Activated naive CD4-positive, alpha-beta T cell treated with anti-CD3 and anti-CD28 coated beads, Interleukin-2, amount 10 ng/mL, durations not matched to agents 7 days and 5 days (primary cell): ENCODE measurements around the gene S1PR5.

Experiments used
- CTCF ChIA-PET: fragments of 350-600 bp; sonication (Branson Sonifier 250); formaldehyde crosslinking; loops from one replicate; lab custom pipeline; 2021; ENCODE audit warnings: antibody characterized with exemption; lab: Charles Lee
- DNase-seq: peaks from one replicate; pipeline ENCODE4 v3.0.0-alpha.2; 2020
- H3K27ac Mint-ChIP-seq: one replicate; pipeline ENCODE4 v1.8.0; 2021; ENCODE audit warnings: mild to moderate bottlenecking, moderate library complexity, mixed read lengths
- H3K27me3 Mint-ChIP-seq: one replicate; pipeline ENCODE4 v1.8.0; 2021; ENCODE audit warnings: mild to moderate bottlenecking, mixed read lengths
- H3K36me3 Mint-ChIP-seq: one replicate; pipeline ENCODE4 v1.8.0; 2021; ENCODE audit warnings: mixed read lengths
- H3K4me1 Mint-ChIP-seq: one replicate; pipeline ENCODE4 v1.8.0; 2021; ENCODE audit warnings: mixed read lengths
- H3K4me3 Mint-ChIP-seq: one replicate; pipeline ENCODE4 v1.8.0; 2021; ENCODE audit warnings: mild to moderate bottlenecking, moderate library complexity, mixed read lengths
- H3K9me3 Mint-ChIP-seq: one replicate; pipeline ENCODE4 v1.8.0; 2021; ENCODE audit warnings: mixed read lengths

Gene S1PR5

DNA sequence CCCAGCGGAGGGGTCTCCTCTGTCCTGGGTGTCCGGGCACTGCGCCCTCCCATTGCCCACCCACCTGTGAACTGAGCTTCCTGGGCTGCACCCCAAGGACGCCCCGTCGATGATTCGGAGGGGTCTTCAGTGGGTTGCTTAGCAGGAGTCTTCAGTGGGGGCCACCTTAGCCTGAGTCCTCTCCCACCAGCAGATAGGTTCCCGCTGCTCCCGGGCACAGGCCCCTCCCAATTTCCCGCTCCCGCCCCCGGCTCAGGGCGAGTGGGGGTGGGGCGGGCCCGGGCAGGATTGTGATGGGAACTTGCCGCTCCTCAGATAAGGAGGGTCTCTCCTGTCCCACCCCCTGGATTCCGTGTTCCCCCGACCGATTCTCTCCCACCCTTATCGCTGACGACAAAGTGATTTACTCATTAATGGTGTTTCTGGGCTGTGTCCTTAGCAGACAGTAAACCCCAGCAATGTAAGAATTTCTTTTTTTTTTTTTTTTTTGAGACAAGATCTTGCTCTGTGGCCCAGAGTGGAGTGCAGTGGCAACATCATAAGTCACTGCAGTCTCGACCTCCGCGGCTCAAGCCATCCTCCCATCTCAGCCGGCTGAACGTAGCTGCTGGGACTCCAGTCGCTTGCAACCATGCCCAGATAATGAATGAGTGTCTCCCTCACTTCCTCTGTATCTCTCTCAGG is 655 bp upstream of the S1PR5 start:
- Mint-ChIP-seq H3K36me3 (peaks cover 2% of the 10 kb centered on the region), H3K4me3 (peak overlapping the region; percentile 48), H3K27ac (peak overlapping the region; percentile 6), H3K27me3 (peaks cover 98% of the 10 kb centered on the region), H3K4me1 (peaks cover 37% of the 10 kb centered on the region), H3K9me3 (no peaks in the 10 kb centered on the region)
- CTCF ChIA-PET, result interaction anchor here (1.0 to 1.2 kb wide), 3 partner anchors 9 to 182 kb away, joined by 3 read pairs; no protein-coding TSS in a partner anchor
- DNase-seq, result peak; percentile 28

DNA sequence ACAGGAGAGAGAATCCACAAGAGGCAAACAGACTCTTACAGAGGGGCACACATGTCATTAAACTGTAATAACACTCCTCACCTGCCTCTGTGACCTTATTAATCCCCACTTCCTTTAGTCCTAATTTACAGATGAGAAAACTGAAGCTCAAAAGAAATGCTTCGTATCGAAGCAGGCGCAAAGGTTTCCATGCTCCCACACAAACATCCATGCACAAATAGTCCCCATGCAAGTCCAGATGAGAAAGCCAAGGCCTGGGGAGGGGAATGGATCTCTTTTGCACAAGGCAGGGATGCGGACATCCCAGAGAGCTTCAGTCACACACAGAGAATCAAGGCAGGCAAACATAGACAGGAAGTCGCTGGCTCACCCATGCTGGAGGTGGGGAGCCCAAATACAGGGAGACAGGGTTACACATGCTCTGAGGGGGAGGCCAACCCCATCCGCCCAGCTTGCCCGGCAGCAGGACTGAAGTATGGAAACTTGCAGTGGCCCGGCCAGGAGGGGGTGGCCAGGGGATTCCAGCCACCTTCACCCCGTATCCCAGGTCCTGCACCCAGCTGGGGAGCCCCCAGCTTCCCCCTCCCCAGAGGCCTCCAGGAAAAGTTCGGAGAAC is 468 bp downstream of the S1PR5 start:
- H3K4me3 Mint-ChIP-seq, result peak overlapping the region; percentile 31
- H3K9me3 Mint-ChIP-seq, result no peaks in the 10 kb centered on the region
- H3K27me3 Mint-ChIP-seq, result peaks cover 99% of the 10 kb centered on the region
- H3K36me3 Mint-ChIP-seq, result peaks cover 2% of the 10 kb centered on the region
- DNase-seq, result peak; percentile 23
- H3K27ac Mint-ChIP-seq, result no peak overlapping the region
- H3K4me1 Mint-ChIP-seq, result peaks cover 37% of the 10 kb centered on the region
- CTCF ChIA-PET, result interaction anchor here (0.5 to 1.2 kb wide), 3 partner anchors 8 to 23 kb away, joined by 3 to 4 read pairs (median 3); no protein-coding TSS in a partner anchor

DNA sequence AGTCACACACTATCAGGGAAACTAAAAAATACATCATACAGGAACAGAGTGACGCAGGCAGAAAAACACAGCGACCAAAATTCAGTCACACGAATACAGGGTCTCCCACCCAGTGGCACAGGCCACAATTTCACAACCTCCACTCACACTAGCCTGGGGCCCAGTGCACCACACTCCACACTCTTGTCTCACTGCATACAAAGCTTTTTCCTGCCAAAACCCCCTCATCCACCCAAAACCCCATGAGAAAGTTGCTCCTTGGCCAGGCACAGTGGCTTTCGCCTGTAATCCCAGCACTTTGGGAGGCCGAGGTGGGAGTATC is 1.2 kb downstream of the S1PR5 start:
- Mint-ChIP-seq H3K27me3 (peaks cover 99% of the 10 kb centered on the region), H3K36me3 (peaks cover 2% of the 10 kb centered on the region), H3K4me1 (peaks cover 37% of the 10 kb centered on the region), H3K4me3 (no peak overlapping the region), H3K9me3 (no peaks in the 10 kb centered on the region), H3K27ac (no peak overlapping the region)
- DNase-seq, result no peak
- CTCF ChIA-PET, result interaction anchor here (0.9 kb wide), 1 partner anchor 10 kb away, joined by 4 read pairs; no protein-coding TSS in a partner anchor

DNA sequence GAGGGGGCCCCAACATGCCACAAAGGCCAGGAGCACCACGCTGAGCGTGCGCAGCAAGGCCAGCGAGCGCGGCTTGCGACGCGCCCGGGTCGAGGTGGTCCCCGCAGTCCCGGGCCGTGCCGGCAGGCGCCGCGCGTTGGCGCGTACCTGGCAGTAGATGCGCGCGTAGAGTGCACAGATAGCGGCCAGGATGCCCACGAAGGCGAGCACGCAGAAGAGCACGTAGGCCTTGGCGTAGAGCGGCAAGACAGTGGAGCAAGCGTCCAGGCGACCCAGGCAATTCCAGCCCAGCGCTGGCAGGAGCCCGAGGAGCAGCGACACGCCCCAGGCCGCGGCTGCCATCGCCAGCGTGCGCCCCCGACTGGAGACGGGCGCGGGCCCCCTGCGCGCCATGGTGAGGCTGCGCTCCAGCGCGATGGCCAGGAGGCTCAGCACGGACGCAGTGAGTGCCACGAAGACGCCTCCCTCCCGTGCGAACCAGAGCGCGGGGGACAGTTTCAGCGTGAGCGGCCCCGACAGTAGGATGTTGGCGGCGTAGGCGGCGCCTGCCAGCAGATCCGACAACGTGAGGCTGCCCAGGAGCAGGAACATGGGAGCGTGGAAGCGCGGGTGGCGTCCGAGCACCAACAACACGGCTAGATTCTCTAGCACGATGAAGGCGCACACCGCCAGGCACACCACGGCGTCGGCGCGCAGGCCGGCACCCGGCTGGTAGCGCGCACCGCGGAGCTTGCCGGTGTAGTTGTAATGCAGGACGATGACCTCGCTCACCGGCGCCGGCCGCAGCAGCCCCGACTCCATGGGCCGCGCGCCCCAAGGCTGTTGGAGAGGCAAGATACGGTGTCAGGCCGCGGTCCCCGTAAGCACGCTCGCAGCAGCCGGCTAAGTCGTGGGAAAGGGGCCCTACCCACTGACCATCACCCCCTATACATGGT is 2.8 kb downstream of the S1PR5 start:
- Mint-ChIP-seq H3K4me1 (peaks cover 41% of the 10 kb centered on the region), H3K4me3 (peak overlapping the region; percentile 41), H3K27ac (no peak overlapping the region), H3K36me3 (peaks cover 2% of the 10 kb centered on the region), H3K9me3 (no peaks in the 10 kb centered on the region), H3K27me3 (peaks cover 95% of the 10 kb centered on the region)
- peak; percentile 68 for DNase-seq
- CTCF ChIA-PET, result no interaction called here

DNA sequence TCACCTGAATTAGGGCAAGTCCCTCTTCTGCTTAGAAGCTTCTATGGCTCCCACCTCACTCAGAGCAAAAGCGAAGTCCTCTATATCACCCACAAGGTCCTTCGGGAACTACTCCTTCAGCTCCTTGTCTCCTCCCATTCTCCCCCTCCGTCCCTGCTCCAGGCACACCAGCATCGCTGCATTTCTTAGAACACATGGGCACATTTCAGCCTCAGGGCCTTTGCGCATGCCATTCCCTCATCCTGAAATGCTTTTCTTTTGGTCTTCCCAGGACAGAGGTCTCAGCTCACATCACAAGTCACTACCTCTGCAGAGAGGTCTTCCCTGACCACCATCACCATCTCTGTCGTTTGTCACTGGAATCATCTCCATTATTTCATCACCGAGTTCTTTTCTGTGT is 4.0 kb downstream of the S1PR5 start:
- H3K27me3 Mint-ChIP-seq, result peaks cover 86% of the 10 kb centered on the region
- CTCF ChIA-PET, result interaction anchor here (0.6 to 1.3 kb wide), 2 partner anchors 12 to 187 kb away, joined by 3 to 4 read pairs; no protein-coding TSS in a partner anchor
- DNase-seq, result no peak
- peaks cover 2% of the 10 kb centered on the region for H3K36me3 Mint-ChIP-seq
- H3K27ac Mint-ChIP-seq, result no peak overlapping the region
- no peak overlapping the region for H3K4me3 Mint-ChIP-seq
- H3K9me3 Mint-ChIP-seq, result no peaks in the 10 kb centered on the region
- H3K4me1 Mint-ChIP-seq, result peaks cover 40% of the 10 kb centered on the region

DNA sequence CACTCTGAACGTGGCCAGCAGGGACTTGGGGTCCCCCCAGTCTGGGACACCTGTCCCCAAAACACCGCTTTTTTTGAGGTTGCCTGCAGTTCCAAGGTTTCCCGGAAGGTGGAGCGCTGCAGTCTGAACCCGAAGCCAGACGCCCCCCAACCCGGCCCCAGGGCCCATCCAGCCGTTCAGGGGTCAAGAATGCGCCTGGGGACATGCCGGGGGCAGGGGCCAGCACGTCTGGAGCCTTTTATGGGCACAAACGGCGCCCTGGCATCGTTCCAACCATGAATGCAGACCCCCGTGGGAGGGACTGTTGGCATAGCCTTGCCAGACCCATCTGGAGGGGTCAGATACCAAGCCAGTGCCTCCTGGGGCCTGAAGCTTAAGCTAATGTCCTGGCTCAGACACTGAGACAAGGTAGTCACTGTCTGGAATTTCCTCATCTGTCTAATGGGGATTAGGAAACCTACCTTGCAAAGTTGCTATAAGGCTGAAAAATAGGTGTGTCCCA is 6.9 kb downstream of the S1PR5 start:
- Mint-ChIP-seq H3K4me1 (peaks cover 40% of the 10 kb centered on the region), H3K27ac (no peak overlapping the region), H3K4me3 (no peak overlapping the region), H3K36me3 (peaks cover 2% of the 10 kb centered on the region), H3K9me3 (no peaks in the 10 kb centered on the region), H3K27me3 (peaks cover 58% of the 10 kb centered on the region)
- CTCF ChIA-PET, result interaction anchor here (0.7 to 1.7 kb wide), 6 partner anchors 25 to 189 kb away, joined by 3 to 5 read pairs (median 3); no protein-coding TSS in a partner anchor
- DNase-seq, result peak; percentile 78

DNA sequence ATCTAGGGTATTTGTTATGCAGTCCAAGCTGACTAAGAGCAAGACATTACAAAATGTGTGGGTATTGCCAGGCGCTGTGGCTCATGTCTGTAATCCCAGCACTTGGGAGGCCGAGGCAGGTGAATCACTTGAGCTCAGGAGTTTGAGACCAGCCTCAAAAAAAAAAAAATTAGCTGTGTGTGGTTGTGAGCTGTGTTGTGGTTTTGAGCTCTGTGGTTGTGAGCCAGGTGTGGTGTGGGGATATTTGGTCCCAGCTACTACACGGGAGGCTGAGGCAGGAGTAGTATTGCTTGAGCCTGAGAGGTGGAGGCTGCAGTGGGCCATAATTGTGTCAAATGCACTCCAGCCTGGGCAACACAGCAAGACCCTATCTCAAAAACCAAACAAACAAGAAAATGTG is 8.5 kb downstream of the S1PR5 start:
- CTCF ChIA-PET, result interaction anchor here (0.7 to 1.6 kb wide), 13 partner anchors 9 to 194 kb away, joined by 3 to 5 read pairs (median 3); partner anchors contain the start of gene S1PR5
- Mint-ChIP-seq H3K36me3 (no peaks in the 10 kb centered on the region), H3K4me1 (peaks cover 37% of the 10 kb centered on the region), H3K27me3 (peaks cover 41% of the 10 kb centered on the region), H3K4me3 (no peak overlapping the region), H3K27ac (no peak overlapping the region), H3K9me3 (no peaks in the 10 kb centered on the region)
- DNase-seq, result peak; percentile 43

DNA sequence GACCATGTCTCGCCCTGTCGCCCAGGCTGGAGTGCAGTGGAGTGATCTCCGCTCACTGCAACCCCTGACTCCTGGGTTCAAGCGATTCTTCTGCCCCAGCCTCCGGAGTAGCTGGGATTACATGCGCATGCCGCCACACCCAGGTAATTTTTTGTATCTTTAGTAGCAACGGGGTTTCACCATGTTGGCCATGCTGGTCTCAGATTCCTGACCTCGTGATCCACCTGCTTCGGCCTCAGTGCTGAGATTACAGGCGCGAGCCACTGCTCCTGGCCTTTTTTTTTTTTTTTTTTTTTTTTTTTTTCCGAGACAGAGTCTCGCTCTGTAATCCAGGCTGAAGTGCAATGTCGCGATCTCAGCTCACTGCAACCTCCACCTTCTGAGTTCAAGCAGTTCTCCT is 9.2 kb downstream of the S1PR5 start:
- no peak overlapping the region for H3K4me3 Mint-ChIP-seq
- peaks cover 1% of the 10 kb centered on the region for H3K36me3 Mint-ChIP-seq
- no peak overlapping the region for H3K27ac Mint-ChIP-seq
- H3K4me1 Mint-ChIP-seq, result peaks cover 35% of the 10 kb centered on the region
- no peak for DNase-seq
- H3K27me3 Mint-ChIP-seq, result peaks cover 35% of the 10 kb centered on the region
- H3K9me3 Mint-ChIP-seq, result no peaks in the 10 kb centered on the region
- CTCF ChIA-PET, result interaction anchor here (0.7 to 1.6 kb wide), 8 partner anchors 9 to 194 kb away, joined by 3 to 5 read pairs (median 3); partner anchors contain the start of gene S1PR5

DNA sequence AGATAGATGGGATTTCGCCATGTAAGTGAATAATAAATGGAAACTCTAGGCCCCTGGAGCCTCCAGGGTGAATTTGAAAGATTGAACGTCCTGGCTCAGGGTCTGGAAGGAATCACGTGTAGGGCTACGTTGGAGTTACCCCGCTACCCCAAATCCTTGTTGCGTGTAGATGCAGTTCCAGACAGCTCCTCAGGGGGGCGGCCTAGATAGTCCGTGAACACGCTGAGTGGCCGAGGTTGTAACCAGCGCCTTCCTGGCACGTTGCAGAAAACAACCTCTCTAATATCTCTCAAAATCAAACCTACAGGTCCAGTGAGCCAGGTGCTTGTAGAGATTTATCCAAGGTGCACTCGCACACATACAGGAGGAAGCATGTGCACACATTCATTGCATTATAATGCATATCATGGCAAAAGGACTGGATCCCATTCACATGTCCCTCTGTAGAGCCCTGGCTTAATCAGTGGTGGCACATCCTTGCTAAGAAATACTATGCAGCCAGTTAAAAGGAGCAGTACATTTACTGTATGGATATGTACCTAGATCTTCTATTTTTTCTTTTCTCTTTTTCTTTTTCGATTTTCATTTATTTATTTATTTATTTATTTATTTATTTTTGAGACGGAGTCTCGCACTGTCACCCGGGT is 11.5 kb downstream of the S1PR5 start:
- no peaks in the 10 kb centered on the region for H3K9me3 Mint-ChIP-seq

DNA sequence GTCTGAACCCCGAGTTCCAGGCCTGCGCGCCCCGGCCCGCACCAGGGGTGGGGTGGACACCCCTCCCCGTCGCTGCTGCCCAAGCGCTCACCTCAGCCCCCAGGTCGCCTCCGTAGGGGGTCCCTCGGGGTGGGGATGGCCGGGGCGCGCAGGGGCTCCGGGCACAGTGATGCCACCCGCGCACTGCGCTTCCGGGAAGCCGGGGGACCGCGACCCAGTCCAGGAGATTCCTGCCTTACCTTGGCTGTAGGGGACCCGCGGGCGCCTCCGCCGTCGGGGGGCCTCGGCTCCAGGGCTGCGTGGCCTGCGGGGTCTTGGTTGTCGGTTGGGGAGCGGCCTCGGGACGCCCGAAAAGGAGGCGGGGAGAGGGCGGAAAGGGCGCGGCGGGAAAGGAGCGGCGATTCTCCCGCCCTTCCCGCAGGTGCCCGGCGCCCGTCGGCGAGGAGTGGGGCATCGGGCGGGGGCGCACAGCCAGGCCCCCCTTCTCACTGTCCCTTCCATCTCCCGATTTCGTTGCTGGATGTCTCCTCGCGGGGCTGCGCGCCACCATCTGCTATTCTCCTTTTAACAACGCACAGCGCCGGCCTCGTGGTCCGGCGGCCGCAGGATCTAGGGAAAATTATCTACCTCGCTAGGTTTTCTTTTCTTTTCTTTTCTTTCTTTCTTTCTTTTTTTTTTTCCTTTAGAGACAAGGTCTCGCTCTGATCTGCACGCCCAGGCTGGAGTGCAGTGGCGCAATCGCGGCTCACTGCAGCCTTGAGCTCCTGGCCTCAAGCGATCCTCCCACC is 14.1 kb downstream of the S1PR5 start, which contains the start of gene KEAP1:
Gene KEAP1, minus strand, starts transcription at position 355 of the 788 bp plus-strand sequence. CDS start 3,323 bp downstream, outside the sequence.
- DNase-seq, result peak; percentile 60
- peak within 1 kb of the TSS; percentile 96 for H3K27ac Mint-ChIP-seq
- no peaks in the 10 kb centered on the region for H3K27me3 Mint-ChIP-seq
- peaks cover 24% of the 10 kb centered on the region for H3K36me3 Mint-ChIP-seq
- H3K9me3 Mint-ChIP-seq, result no peaks in the 10 kb centered on the region
- H3K4me1 Mint-ChIP-seq, result peaks cover 48% of the 10 kb centered on the region
- CTCF ChIA-PET, result interaction anchor here (0.9 to 1.6 kb wide), 3 partner anchors 51 to 66 kb away, joined by 3 to 5 read pairs (median 4); no protein-coding TSS in a partner anchor
- peak within 1 kb of the TSS; percentile 90 for H3K4me3 Mint-ChIP-seq

More for the DNA sequence above, 11.5 kb downstream of the S1PR5 start:
- CTCF ChIA-PET, result interaction anchor here (0.5 to 1.6 kb wide), 12 partner anchors 11 to 194 kb away, joined by 3 to 7 read pairs (median 3); partner anchors contain the start of gene KRI1
- Mint-ChIP-seq H3K4me1 (peaks cover 43% of the 10 kb centered on the region), H3K36me3 (peaks cover 7% of the 10 kb centered on the region), H3K27ac (peak overlapping the region; percentile 42), H3K4me3 (peak overlapping the region; percentile 47), H3K27me3 (peaks cover 11% of the 10 kb centered on the region)
- peak; percentile 90 for DNase-seq

DNA sequence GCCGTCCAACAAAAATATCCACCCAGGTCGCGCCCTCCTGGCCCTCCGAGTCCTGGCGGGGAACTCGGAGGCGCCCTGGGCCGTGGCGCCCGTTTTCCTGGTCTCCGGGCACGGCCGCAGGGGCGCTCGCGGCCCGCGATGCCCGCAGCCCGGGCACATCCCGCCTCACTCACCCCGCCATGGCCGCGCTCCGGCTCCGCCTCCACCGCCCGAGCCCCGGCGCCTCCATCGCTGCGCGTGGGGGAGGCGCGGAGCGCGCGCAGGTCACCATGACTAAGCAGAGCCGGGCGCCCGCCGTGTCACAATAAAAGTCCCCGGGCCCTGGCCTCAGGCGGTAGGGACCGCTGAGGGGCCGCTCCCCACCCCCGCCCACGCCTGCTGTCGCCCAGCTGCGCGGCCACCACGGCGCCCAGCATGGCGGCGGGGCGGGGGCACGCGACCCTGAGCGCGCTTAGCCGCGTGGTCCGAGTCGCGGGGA is 14.7 kb downstream of the S1PR5 start:
- CTCF ChIA-PET, result no interaction called here
- Mint-ChIP-seq H3K4me3 (peak overlapping the region; percentile 86), H3K9me3 (no peaks in the 10 kb centered on the region), H3K36me3 (peaks cover 25% of the 10 kb centered on the region), H3K27ac (peak overlapping the region; percentile 88), H3K4me1 (peaks cover 47% of the 10 kb centered on the region), H3K27me3 (no peaks in the 10 kb centered on the region)
- DNase-seq, result peak; percentile 94

DNA sequence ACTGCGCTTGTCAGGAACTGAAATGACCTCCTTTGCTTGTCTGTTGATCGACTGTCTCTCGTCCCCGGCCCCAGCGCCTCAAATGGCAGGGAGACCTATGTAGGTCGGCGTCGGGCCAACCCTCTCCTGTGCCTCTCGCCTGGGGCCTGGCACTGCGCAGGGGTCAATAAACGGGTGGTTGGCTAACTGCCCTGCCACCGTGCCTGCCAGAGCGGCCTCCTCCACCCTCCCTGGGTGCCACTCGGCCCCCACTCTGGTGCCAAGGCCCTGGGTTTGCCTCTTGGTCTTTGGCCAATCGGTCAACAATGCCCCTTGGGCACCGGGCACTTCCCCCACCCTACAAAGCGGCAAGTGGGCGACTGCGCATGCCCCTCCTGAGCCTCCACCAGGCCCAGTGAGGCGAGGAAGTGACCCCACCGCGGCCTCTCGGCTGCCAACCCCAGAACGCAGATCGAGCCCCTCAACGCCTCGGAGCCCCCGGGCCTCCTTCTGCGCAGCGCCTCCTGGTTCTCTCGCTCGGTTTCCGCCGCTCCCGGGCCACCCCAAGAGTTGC is 15.2 kb downstream of the S1PR5 start:
- peak overlapping the region; percentile 86 for H3K4me3 Mint-ChIP-seq
- no peaks in the 10 kb centered on the region for H3K9me3 Mint-ChIP-seq
- H3K27me3 Mint-ChIP-seq, result no peaks in the 10 kb centered on the region
- peak; percentile 39 for DNase-seq
- peak overlapping the region; percentile 88 for H3K27ac Mint-ChIP-seq
- CTCF ChIA-PET, result no interaction called here
- H3K4me1 Mint-ChIP-seq, result peaks cover 51% of the 10 kb centered on the region
- H3K36me3 Mint-ChIP-seq, result peaks cover 29% of the 10 kb centered on the region
